AG04449 (cell line): ENCODE results near the gene STAU1.
"Not testable (repeated sequence)": the region's sequence is repeated elsewhere in the genome, so short reads cannot be mapped to it uniquely, and the experiment has no call there.

Source experiments
- CTCF ChIA-PET: fragments of 350-600 bp; formaldehyde crosslinking; extraction: SDS; loops from one replicate; lab custom pipeline; 2021; ENCODE audit warnings: antibody characterized with exemption; lab: Yijun Ruan, JAX
- POLR2A ChIA-PET: fragments of 400-600, 350-600 bp; formaldehyde crosslinking; extraction: SDS; loops from one replicate; lab custom pipeline; 2020; ENCODE audit warnings: antibody characterized with exemption, inconsistent platforms; lab: Yijun Ruan, JAX
- DNase-seq: peaks from one replicate; pipeline ENCODE4 v3.0.0-alpha.2; 2010; ENCODE audit warnings: low read depth, low spot score
- H3K4me3 ChIP-seq: 2 replicates; pipeline ENCODE4 v1.5.1; 2011; ENCODE audit warnings: low read depth, mild to moderate bottlenecking, control low read depth, low read length
- CTCF ChIP-seq: IDR thresholded peaks from one replicate; pipeline ENCODE4 v1.5.1; 2011; ENCODE audit warnings: mild to moderate bottlenecking, moderate library complexity, low read length, control low read depth, inconsistent platforms; ENCODE audit not compliant: insufficient read depth; ENCODE audit errors: missing control alignments

The STAU1 gene

GRCh38 chr20:49091104-49091503 is 97.0 kb downstream of the STAU1 start:
- POLR2A ChIA-PET: no interaction called here

DNA sequence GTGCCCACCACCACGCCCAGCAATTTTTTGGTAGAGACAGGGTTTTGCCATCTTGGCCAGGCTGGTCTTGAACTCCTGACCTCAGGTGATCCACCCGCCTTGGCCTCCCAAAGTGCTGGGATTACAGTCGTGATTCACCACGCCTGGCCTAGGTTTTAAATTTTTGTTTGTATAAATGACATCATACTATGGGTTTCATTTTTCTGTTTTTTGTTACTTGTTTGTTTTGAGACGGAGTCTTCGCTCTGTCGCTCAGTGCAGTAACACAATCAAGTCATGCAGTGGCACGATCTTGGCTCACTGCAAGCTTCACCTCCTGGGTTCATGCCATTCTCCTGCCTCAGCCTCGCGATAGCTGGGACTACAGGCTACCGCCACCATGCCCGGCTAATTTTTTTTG is 105.8 kb downstream of the STAU1 start:
- DNase-seq, H3K4me3 ChIP-seq, POLR2A ChIA-PET, CTCF ChIA-PET: not testable (repeated sequence)

More at GRCh38 chr20:49091104-49091503, 97.0 kb downstream of the STAU1 start:
- DNase-seq: no peak
- TF ChIP-seq CTCF: no peak
- CTCF ChIA-PET: interaction anchor here (0.8 kb wide), 1 partner anchor 18 kb away, joined by 3 read pairs; no protein-coding TSS in a partner anchor
- no peak overlapping the region for H3K4me3 ChIP-seq

GRCh38 chr20:49078310-49078709 is 109.8 kb downstream of the STAU1 start:
- H3K4me3 ChIP-seq: no peak overlapping the region
- ChIA-PET CTCF (interaction anchor here (0.9 to 1.2 kb wide), 2 partner anchors 9 to 14 kb away, joined by 3 read pairs; no protein-coding TSS in a partner anchor), POLR2A (interaction anchor here (1.1 kb wide), 1 partner anchor 32 kb away, joined by 4 read pairs; no protein-coding TSS in a partner anchor)
- no peak for DNase-seq
- no peak for TF ChIP-seq CTCF

DNA sequence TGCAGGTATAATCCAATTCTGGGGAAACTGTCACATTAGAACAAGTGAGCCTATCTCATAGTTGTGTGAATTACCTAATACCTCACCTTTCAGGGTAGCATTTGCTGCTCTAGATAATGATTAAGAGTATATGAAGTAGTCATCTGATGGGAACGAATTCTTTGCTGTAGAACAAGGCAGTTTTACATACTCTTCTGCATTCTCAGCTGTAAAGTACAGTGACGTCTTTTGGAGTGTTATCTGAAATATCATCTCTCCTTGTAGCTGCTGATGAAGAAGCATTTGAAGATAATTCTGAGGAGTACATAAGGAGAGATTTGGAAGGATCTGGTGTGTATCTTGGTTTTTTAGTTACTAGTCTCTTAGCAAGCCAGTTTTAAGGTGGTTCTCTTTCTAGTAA is 113.6 kb downstream of the STAU1 start:
- ChIA-PET POLR2A (no interaction called here), CTCF (interaction anchor here (1.6 kb wide), 1 partner anchor 58 kb away, joined by 4 read pairs; no protein-coding TSS in a partner anchor)
- no peak for DNase-seq
- no peak for TF ChIP-seq CTCF
- no peak overlapping the region for H3K4me3 ChIP-seq
